ENCODE data around the gene ATF6B.

ATF6B gene

GRCh38 chr6:32127717-32128592 lies at the start of gene ATF6B:
TSS of gene ATF6B (minus strand) at chr6:32128246. CDS start at chr6:32128207, 39 bp downstream.
- peak; percentile 90 for DNase-seq (ENCODE audit: low read depth)

DNA sequence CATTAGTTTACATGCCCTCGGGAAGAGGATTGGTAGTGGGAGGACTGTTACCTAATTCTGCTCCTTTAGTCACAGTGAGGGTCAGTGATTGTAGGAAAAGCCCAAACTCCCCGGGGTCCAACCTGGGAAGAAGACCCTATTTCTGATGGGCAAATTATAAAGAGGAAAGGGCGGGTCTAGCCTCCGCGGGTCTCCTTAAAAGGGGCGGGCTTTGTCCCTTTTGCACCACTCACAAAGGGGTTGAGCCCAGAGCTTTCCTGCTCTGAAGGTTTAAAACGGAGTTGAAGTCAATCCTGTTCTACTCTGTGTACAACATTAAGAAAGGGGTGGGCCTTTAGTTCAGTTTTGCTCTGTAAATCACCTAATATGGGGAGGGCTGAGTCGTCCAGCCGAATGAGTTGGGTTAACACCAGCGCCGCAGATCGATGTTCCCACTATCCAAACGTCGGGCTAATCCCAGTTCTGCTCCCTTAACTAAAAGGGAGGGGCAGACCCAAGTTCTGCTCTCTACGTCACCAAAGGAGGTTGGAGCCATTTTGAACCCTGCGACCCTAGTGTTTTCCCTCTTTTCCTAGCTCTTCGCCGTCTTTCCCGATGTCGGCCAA lies 49.2 kb upstream of the ATF6B start:
- DNase-seq (ENCODE audit: low read depth), result no peak

DNA sequence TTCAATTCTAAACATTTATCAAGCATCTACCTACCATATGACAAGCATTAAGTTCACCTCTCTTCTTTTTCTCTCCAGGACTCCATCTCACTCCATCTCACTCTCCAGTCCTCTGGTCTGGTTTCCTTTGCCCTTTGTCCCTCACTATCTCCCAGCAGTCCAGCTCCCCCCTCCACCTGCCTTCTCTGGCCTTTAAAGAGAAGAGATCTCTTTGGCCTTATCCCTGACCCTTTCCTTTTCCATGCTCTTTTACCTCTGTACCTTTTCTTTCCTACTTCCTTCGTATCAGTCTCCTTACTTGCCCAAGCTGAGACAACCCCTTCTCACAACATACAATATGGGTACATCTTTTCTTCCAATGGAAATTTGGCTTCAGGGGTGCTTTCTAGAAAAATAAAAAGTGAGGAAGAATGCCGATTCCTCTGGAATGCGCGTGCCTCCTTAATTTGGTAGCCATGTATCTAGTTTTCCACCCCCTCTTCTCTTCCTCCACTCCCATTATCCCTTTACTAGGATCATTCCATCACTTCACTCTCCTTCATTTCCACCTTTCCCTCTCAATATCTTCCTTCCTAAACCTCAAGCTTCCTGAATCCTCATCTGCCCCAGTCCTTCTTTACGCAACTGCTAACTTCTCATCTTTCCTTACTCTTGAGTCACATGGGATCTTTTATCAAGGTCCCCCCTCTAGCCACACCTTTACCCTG lies 48.6 kb upstream of the ATF6B start:
- DNase-seq (ENCODE audit: low read depth), result no peak

GRCh38 chr6:32175711-32176475 lies 47.8 kb upstream of the ATF6B start, which contains the start of gene AGPAT1:
TSS of gene AGPAT1 (minus strand) at chr6:32176084. CDS start at chr6:32171496, 4,588 bp downstream.
- peak; percentile 94 for DNase-seq (ENCODE audit: low read depth)

GRCh38 chr6:32175322-32175710 lies 47.3 kb upstream of the ATF6B start:
- no peak for DNase-seq (ENCODE audit: low read depth)

- no peak for DNase-seq (ENCODE audit: low read depth)
These were observed 46.4 kb upstream of the ATF6B start for GRCh38 chr6:32174416-32174815.

DNA sequence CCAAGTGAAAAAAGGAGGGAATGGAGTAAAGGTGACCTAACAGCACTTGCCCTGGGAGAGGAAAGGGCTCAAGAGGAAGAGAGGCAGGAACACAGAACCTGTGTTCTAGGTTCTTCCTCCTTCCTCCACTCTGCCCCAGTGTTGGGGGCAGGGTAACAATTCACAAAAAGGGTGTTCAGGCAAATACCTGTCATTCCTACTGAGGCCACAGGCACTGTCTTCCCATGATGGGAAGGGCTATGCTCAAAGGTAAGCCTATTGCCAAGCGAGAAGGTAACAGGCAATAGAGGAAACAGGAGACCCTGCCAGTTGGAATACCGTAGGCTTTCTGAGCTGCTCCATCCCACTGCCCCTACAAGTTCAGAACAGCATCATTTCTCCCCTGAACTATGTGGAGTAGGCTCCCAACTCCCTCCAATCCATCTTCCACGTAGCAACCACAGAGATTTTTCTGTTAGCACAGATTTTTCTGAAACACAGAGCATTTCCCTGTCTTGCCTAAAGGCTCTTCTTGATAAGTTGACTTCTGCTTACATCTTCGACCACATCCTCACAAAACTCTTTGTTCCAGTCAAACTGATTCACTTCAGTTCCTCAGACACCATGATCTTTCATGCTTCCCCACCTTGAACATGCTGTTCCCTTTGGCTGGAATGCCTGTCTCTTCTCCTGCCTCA lies 45.1 kb upstream of the ATF6B start:
- no peak for DNase-seq (ENCODE audit: low read depth)

DNA sequence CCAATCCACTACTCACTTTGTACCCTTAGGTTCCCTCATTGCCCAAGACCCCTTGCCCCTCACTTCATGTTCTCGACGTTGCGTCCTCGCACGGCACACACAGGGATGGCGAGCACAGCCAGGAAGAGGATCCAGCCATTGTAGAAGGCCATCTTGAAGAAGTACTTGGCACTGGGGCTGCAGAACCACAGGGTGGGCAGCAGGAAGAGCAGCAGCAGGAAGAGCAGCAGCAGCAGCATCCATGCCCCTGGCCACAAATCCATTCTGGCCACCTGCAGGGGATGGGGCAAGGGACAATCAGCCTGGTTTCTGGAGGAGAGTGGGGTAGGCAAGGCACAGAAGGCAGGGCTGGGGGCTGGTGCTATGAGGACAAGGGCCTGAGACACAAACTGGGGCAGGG lies 43.2 kb upstream of the ATF6B start:
- no peak for DNase-seq (ENCODE audit: low read depth)

GRCh38 chr6:32170294-32170693 lies 42.2 kb upstream of the ATF6B start:
- DNase-seq (ENCODE audit: low read depth), result no peak

DNA sequence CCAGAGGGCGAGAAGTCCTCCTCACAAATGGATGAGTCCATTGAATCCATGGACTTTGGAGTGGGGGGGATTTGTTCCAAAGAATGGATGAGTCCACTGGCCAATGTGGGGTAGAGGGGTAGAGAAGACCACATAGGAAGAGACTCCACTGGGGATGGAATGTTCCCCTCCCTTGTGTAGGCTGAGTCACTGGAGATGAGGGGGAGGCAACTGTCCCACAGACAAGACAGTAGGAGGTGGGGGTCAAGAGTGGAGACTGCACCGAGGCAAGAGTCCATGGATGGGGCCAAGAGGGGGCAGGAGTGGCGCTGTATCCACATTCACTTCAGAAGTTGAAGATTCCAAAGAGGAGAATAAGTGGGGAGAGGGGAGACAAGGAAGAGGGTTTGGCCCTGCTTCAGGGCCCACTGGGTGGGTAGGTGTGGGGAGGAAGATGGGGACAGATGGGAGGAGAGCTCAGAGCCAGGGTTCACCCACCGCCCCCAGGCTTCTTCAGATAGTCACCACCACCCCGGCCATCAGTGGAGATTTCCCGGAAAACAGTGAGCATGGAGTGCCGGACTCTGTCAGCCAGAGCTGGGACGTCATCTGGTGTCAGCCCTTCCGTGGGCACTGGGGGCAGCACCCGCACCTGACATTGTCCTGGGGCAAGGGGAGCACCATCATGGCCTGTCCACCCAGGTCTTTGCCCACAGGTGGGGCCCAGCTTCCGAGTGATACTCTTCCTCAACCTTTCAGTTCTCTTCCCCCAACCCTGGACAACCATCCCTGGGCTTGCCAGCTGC lies 41.0 kb upstream of the ATF6B start:
- DNase-seq (ENCODE audit: low read depth), result no peak

- DNase-seq (ENCODE audit: low read depth), result no peak
These were observed 40.3 kb upstream of the ATF6B start for GRCh38 chr6:32168350-32168749.

DNA sequence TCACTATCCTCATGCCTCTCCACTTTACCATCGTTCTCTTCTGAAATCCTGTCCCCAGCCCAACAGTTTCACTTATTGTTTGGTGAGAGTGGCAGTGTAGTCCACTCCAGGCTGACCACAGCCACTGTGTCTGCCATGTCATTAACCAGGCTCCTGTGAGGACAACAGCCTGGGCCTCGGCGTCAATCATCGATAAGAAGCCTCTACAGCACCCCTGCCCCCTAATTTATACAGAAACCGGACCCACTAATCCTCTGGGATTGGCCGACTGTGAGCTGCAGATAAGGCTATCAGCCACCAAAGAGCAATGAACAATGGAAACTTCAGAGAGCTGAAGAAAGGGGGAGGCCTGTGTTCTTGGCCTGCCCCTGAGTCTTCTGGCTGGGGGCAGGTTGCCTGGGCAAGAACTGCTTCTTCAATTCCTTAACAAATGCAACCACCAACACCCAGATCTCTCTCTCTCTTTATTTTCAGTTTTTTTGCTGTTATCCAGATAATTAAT lies 39.8 kb upstream of the ATF6B start:
- no peak for DNase-seq (ENCODE audit: low read depth)

GRCh38 chr6:32167154-32167760 lies 39.2 kb upstream of the ATF6B start:
- no peak for DNase-seq (ENCODE audit: low read depth)

DNA sequence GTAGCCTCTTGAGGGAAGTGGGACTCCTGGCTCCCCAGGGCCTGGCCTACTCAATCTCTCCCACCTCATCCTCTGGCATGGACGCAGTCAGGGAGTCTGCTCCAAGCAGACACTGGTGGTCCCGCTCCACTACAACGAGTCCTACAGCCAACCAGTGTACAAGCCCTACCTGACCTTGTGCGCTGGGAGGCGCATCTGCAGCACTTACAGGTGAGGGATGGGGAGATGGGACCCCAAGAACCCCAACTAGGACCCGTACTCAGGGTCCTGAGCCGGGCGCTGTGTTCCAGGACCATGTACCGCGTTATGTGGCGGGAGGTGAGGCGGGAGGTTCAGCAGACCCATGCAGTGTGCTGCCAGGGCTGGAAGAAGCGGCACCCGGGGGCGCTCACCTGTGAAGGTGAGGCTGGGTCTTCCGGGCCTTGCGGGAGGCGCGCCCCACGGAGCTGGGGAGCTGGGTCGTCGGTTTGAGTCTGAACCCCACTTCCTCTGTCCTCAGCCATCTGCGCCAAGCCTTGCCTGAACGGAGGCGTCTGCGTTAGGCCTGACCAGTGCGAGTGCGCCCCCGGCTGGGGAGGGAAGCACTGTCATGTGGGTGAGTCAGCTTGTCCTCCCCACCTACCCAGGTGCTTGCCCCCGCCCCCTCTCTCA lies 38.5 kb upstream of the ATF6B start:
- no peak for DNase-seq (ENCODE audit: low read depth)

- DNase-seq (ENCODE audit: low read depth), result no peak
These were observed 36.2 kb upstream of the ATF6B start, which contains the start of gene EGFL8 for GRCh38 chr6:32164295-32164694. TSS of gene EGFL8 (plus strand) at chr6:32164595. CDS start at chr6:32166166, 1,571 bp downstream.

DNA sequence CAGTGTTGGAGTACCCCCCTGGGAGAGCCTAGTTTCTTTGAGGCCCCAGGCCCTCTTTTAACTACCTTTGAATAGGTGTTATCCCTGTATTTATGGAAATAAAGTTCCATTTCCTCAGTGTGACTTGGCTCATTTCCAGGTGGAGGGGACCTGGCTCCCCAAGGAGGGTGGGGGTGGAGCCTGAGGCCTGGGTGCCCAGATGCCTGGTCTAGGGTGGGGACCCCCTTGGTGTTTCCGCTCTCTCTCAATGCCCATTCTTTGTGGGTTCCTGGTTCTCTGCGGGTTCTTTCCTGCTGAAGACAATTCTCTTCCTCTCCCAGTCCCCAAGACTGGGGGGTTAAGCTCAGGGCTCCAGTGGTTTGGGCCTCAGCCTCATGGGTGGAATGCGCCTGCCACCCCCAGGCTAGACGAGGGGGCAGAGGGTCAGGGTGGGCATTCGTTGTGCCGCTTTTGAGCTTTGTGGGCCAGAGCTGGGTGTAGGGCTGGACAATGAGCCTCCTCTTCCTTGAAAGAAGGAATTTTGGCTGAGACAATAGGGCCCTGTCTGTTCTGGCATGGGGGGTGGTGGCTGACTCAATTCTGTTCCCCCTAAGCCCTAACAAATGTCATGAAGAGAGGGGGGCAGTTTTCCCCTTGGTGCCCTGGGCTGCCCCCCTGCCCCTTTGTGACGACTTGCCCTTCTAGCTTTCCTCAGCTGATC lies 35.7 kb upstream of the ATF6B start:
- no peak for DNase-seq (ENCODE audit: low read depth)

DNA sequence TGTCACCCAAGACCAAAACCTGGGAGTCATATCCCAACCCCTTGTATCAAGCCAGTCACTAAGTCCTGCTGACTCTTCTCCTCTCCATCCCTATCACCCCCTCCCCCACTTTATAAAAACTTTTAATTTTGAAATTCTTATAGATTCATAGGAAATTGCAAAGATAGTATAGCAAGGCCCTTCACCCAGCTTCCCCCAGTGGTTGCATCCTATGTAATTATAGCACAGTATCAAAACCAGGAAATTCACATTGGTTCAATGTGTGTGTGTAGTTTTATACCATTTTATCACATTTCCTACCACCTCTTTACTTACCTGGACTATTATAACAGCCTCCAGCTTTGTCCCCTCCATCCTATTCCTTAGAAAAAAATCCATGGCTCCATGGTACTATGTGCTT lies 30.0 kb upstream of the ATF6B start:
- DNase-seq (ENCODE audit: low read depth), result no peak

- DNase-seq (ENCODE audit: low read depth), result no peak
These were observed 28.8 kb upstream of the ATF6B start for GRCh38 chr6:32156891-32157290.

Data from stimulated activated CD8-positive, alpha-beta memory T cell treated with anti-CD3 and anti-CD28 coated beads, Interleukin-12 subunit alpha, Interleukin-12 subunit beta, amount 100 ng/mL, for 4 hours (primary cell).